ENCODE measurements around the gene ARL16. TPM values are rescaled to one million over a fixed set of nuclear protein-coding genes. Genes with fewer than 3 reads are reported as not detected.

The ARL16 gene
- total RNA-seq, 4 donors from 2014 or later = 18.8 to 28.8 (median 26.9) TPM

- TF ChIP-seq CTCF (IDR thresholded peaks at IDR 0.05) = no peak
- no peak for DNase-seq (ENCODE audit: low spot score)
- ATAC-seq (ENCODE audit: low FRiP score) = no peak
Measured at GRCh38 chr17:81646869-81647600, 36.6 kb downstream of the ARL16 start.

GRCh38 chr17:81644976-81645952 lies 38.3 kb downstream of the ARL16 start:
- DNase-seq (ENCODE audit: low spot score) = no peak
- TF ChIP-seq CTCF (IDR thresholded peaks at IDR 0.05) = no peak
- no peak for ATAC-seq (ENCODE audit: low FRiP score)

GRCh38 chr17:81644496-81644895 lies 39.1 kb downstream of the ARL16 start:
- ATAC-seq (ENCODE audit: low FRiP score) (no peak), DNase-seq (ENCODE audit: low spot score) (no peak)
- TF ChIP-seq CTCF (IDR thresholded peaks at IDR 0.05) = no peak

- no peak for DNase-seq (ENCODE audit: low spot score)
- ATAC-seq (ENCODE audit: low FRiP score) = no peak
Measured at GRCh38 chr17:81641825-81642489, 41.6 kb downstream of the ARL16 start.

GRCh38 chr17:81640011-81640410 lies 43.6 kb downstream of the ARL16 start:
- DNase-seq (ENCODE audit: low spot score) = no peak
- no peak for TF ChIP-seq CTCF (IDR thresholded peaks at IDR 0.05)
- ATAC-seq (ENCODE audit: low FRiP score) = no peak

More at GRCh38 chr17:81641825-81642489, 41.6 kb downstream of the ARL16 start:
- no peak for TF ChIP-seq CTCF (IDR thresholded peaks at IDR 0.05)

- no peak for TF ChIP-seq CTCF (IDR thresholded peaks at IDR 0.05)
- no peak for DNase-seq (ENCODE audit: low spot score)
- no peak for ATAC-seq (ENCODE audit: low FRiP score)
Measured at GRCh38 chr17:81638683-81639082, 44.9 kb downstream of the ARL16 start.

Data from omental fat pad (tissue), 4 donors.